Heart right ventricle (tissue), 16 donors: ENCODE results near the gene PHF12. TPM values are rescaled to one million over a fixed set of nuclear protein-coding genes. Genes with fewer than 3 reads are reported as not detected.
A peak's percentile ranks its signal among the peaks of the same experiment; 100 is the strongest.

Experiments used
- ATAC-seq, 8 donors: fragments of 200-7000 bp; cut with Tn5 transposase; one replicate each; pipeline ENCODE4 v1.9.1; 2020; ENCODE audit warnings: mild to moderate bottlenecking in 8 of 8, moderate library complexity in 8 of 8, moderate number of reproducible peaks in 1 of 8
- DNase-seq, 2 donors: peaks; one replicate each; pipeline ENCODE4 v3.0.0-alpha.2; 2020
- H3K27ac ChIP-seq, 10 donors: fragments of 200-600 bp; sonication (generic) in 2 of 10; one replicate each; pipeline versions ENCODE4 v1.5.0 to v1.8.0; 2020 to 2022; ENCODE audit warnings: mild to moderate bottlenecking in 3 of 10
- H3K27me3 ChIP-seq, 7 donors: fragments of 200-600 bp; one replicate each; pipeline ENCODE4 v1.8.0; 2021 to 2022; ENCODE audit warnings: mild to moderate bottlenecking in 2 of 7
- H3K36me3 ChIP-seq, 9 donors: fragments of 200-600 bp; sonication (generic) in 1 of 9; one replicate each; pipeline versions ENCODE4 v1.5.0 to v1.8.0; 2020 to 2022; ENCODE audit warnings: mild to moderate bottlenecking in 2 of 9
- H3K4me1 ChIP-seq, 9 donors: fragments of 200-600 bp; sonication (generic) in 1 of 9; one replicate each; pipeline versions ENCODE4 v1.5.0 to v1.8.0; 2020 to 2022; ENCODE audit warnings: mild to moderate bottlenecking in 4 of 9
- H3K4me3 ChIP-seq, 10 donors: fragments of 200-600 bp; sonication (generic) in 2 of 10; one replicate each; pipeline versions ENCODE4 v1.5.0 to v1.8.0; 2020 to 2022; ENCODE audit warnings: mild to moderate bottlenecking in 7 of 10, moderate library complexity in 2 of 10
- H3K9me3 ChIP-seq, 11 donors: fragments of 200-600 bp in 10 of 11; sonication (generic) in 2 of 11; one replicate each; pipeline versions ENCODE4 v1.5.0 to v1.8.0; 2013 to 2022; ENCODE audit warnings: mild to moderate bottlenecking in 2 of 11, control low read depth in 1 of 11, moderate library complexity in 1 of 11
- CTCF ChIP-seq, 9 donors: fragments of 200-600 bp; sonication (generic) in 2 of 9; IDR thresholded peaks; one replicate each; pipeline versions ENCODE4 v1.5.0 to v1.8.0; 2021 to 2022; ENCODE audit warnings: antibody characterized with exemption in 9 of 9, mild to moderate bottlenecking in 5 of 9, moderate library complexity in 1 of 9
- WGBS, 2 donors: extraction: QIAGEN DNeasy Blood & Tissue Kit; methylation state at CpG; one replicate each; pipeline ENCODE4 v1.1.7; 2013; ENCODE audit warnings: inconsistent platforms in 1 of 2; 5-methylcytosine and 5-hydroxymethylcytosine counted together
- intact Hi-C, 10 donors: fragments of 100-400 bp; cut with DNase I; formaldehyde crosslinking; loops; one replicate each; pipeline versions ENCODE4 v1.11.1 to v1.14.2; 2022
- polyA plus RNA-seq, 2 donors: library from polyadenylated mRNA; stranded (reverse); fragments of 200-250 nt; gene quantifications; one replicate each; pipeline ENCODE4 v1.2.3, GENCODE V29; 2013
- total RNA-seq, 10 donors: library from RNA; stranded (reverse); fragmentation: NEBNext Ultra II Directional in 3 of 10; extraction: Animal tissue kit (Norgen Biotek cat#: 25700) in 3 of 10; gene quantifications; one replicate each; pipeline versions ENCODE4 v1.2.1 to v1.2.4, GENCODE V29; 2021 to 2023
- donor health status: Arrhythmogenic right ventricular cardiomyopathy.
- donor health status: ischemic (EF 13 %, LVEDD 7.1; RV severe dilation, severe dysfunction).
- donor health status: healthy with polysubstance abuse.
- donor health status: DM: no; HTN: yes; CAD: no.
- donor health status: DM: no; HTN: no; CAD: no.
- donor health status: ischemic (EF 25% LVEDD 6.9; RV normal size, moderate dysfunction).
- donor health status: ischemic (EF 25% LVEDD 5.7; RV mildly dilated, moderate dysfunction).
- donor health status: healthy.
- donor health status: DM: yes; HTN: yes; CAD: no.
- donor health status: Ischemic cardiomyopathy.
- donor health status: ischemic (EF 35%, LVEDD 5.7; RV mildly dilated, moderate dysfunction).
- donor health status: nonischemic (EF 11% LVEDD 7.7; RV severe dilation, severe dysfunction).
- donor health status: DM: yes; HTN: yes; CAD: no.
- donor health status: PGD.
- donor health status: ischemic (EF 29% LVEDD 5.4; RV normal size, mild dysfunction).
- donor health status: nonischemic (EF 23%, LVEDD 6.1; RV moderate dilation, normal function).

The PHF12 gene
- total and polyA plus RNA-seq, 12 donors, result 7.3 to 28.0 (median 20.9) TPM

GRCh38 chr17:28950752-28951427 lies 428 bp downstream of the PHF12 start:
- Histone ChIP-seq H3K4me1 (peaks cover 13 to 42% (median 39%) of the 10 kb centered on the region in 9 donors), H3K4me3 (peak overlapping the region; percentile 68 to 93 (median 88)), H3K27ac (peak overlapping the region; percentile 87 to 99 (median 94)), H3K27me3 (no peaks in the 10 kb centered on the region), H3K9me3 (no peaks in the 10 kb centered on the region), H3K36me3 (peaks cover 0 to 19% (median 0%) of the 10 kb centered on the region in 9 donors)
- DNase-seq (no peak), ATAC-seq (peak in 2 of 8 donors; percentile 0 to 25)
- intact Hi-C loops, result loop anchor here in 5 of 10 donors (5.0 to 10.0 kb wide), 4 partner anchors 224 to 616 kb away; partner anchors contain the start of genes NEK8 (in 4 of the 5), TLCD1 (in 4 of the 5), IFT20 (in 2 of the 5) and TNFAIP1 (in 2 of the 5)
- no peak for TF ChIP-seq CTCF (IDR thresholded peaks at IDR 0.05)
- WGBS, 2 donors, result 1% methylated on average over 39 to 51 of the region's 51 CpGs

- Histone ChIP-seq H3K36me3 (peaks cover 0 to 19% (median 0%) of the 10 kb centered on the region in 9 donors), H3K27ac (peak overlapping the region; percentile 87 to 99 (median 94)), H3K4me1 (peaks cover 15 to 49% (median 46%) of the 10 kb centered on the region in 9 donors), H3K4me3 (peak overlapping the region; percentile 68 to 93 (median 88)), H3K27me3 (no peaks in the 10 kb centered on the region), H3K9me3 (no peaks in the 10 kb centered on the region)
- no peak for TF ChIP-seq CTCF (IDR thresholded peaks at IDR 0.05)
- ATAC-seq, result peak in 1 of 8 donors; percentile 3
- DNase-seq, result peak; percentile 53 to 56
- 0 to 1% methylated on average over 43 of the region's 43 CpGs for WGBS, 2 donors
- intact Hi-C loops, result loop anchor here in 5 of 10 donors (5.0 to 10.0 kb wide), 4 partner anchors 223 to 615 kb away; partner anchors contain the start of genes NEK8 (in 4 of the 5), TLCD1 (in 4 of the 5), IFT20 (in 2 of the 5) and TNFAIP1 (in 2 of the 5)
Observed at GRCh38 chr17:28950017-28950751, 1.1 kb downstream of the PHF12 start.

GRCh38 chr17:28949185-28950016 lies 1.9 kb downstream of the PHF12 start:
- Histone ChIP-seq H3K27me3 (no peaks in the 10 kb centered on the region), H3K4me1 (peaks cover 16 to 57% (median 54%) of the 10 kb centered on the region in 9 donors), H3K27ac (peak overlapping the region; percentile 87 to 99 (median 94)), H3K4me3 (peak overlapping the region; percentile 68 to 93 (median 88)), H3K9me3 (no peaks in the 10 kb centered on the region), H3K36me3 (peaks cover 0 to 20% (median 0%) of the 10 kb centered on the region in 9 donors)
- TF ChIP-seq CTCF (IDR thresholded peaks at IDR 0.05), result no peak
- ATAC-seq, result peak in 1 of 8 donors; percentile 4
- DNase-seq, result peak; percentile 65 to 66
- 0% methylated on average over 61 of the region's 61 CpGs for WGBS, 2 donors
- intact Hi-C loops, result loop anchor here in 5 of 10 donors (5.0 to 10.0 kb wide), 8 partner anchors 42 to 615 kb away; partner anchors contain the start of genes NEK8 (in 4 of the 5), TLCD1 (in 4 of the 5), FAM222B (in 2 of the 5) and IFT20 (in 2 of the 5)
